Measurements from ENCODE around the gene GRAMD4. TPM values are rescaled to one million over a fixed set of nuclear protein-coding genes. Genes with fewer than 3 reads are reported as not detected.
"Not testable (repeated sequence)": the region's sequence is repeated elsewhere in the genome, so short reads cannot be mapped to it uniquely, and the experiment has no call there.

GRAMD4 gene
- total and polyA plus RNA-seq, 4 experiments from 2014 or later: 0.73 to 19.6 (median 11.6) TPM

GRCh38 chr22:46646531-46647215 lies 26.5 kb downstream of the GRAMD4 start:
- Histone ChIP-seq H3K27me3 (ENCODE audit: insufficient read depth, low read length) (no peaks in the 10 kb centered on the region), H3K4me3 (ENCODE audit: low read length in 2 of 2) (no peak overlapping the region), H3K36me3 (ENCODE audit: insufficient read depth, low read length) (no peaks in the 10 kb centered on the region), H3K9me3 (ENCODE audit: control insufficient read depth in 1 of 2, low read length in 2 of 2) (no peaks in the 10 kb centered on the region), H3K4me1 (ENCODE audit: insufficient read depth, low read length) (no peaks in the 10 kb centered on the region), H3K27ac (ENCODE audit: low read depth, low read length) (no peak overlapping the region)
- Mint-ChIP-seq H3K4me3 (no peak overlapping the region), H3K27me3 (no peaks in the 10 kb centered on the region), H3K4me1 (peaks cover 8 to 13% (median 10%) of the 10 kb centered on the region in 4 donors), H3K9me3 (no peaks in the 10 kb centered on the region), H3K36me3 (peaks cover 0 to 6% of the 10 kb centered on the region in 2 donors), H3K27ac (no peak overlapping the region)
- DNase-seq: no peak
- ChIA-PET POLR2A (ENCODE audit: partially characterized antibody) (no interaction called here), CTCF (ENCODE audit: partially characterized antibody) (no interaction called here)
- intact Hi-C loops (cut with micrococcal nuclease): no loop called here

DNA sequence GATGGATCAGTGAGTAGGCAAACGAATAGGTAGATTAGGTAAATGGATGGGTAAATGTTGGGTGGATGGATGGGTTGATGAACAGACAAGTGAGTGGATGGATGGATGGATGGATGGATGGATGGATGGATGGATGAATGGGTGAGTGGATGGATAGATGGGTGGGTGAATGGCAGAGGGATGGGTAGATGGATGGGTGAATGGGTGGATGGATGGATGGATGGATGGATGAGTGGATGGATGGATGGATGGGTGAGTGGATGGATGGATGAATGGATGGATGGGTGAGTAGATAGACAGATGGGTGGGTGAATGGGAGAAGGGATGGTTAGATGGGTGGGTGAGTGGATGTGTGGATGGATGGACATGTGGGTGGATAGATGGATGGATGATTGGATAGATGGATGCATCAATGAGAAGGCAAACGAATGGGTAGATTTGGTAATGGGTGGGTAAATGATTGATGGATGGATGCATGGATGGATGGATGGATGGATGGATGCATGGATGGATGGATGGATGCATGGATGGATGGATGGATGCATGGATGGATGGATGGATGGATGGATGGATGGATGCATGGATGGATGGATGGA lies 28.1 kb downstream of the GRAMD4 start:
- H3K4me1 ChIP-seq (ENCODE audit: insufficient read depth, low read length); H3K4me3 ChIP-seq (ENCODE audit: low read length in 2 of 2); H3K27ac ChIP-seq (ENCODE audit: low read depth, low read length); intact Hi-C loops (cut with micrococcal nuclease); POLR2A ChIA-PET (ENCODE audit: partially characterized antibody); DNase-seq; H3K27me3 Mint-ChIP-seq; H3K36me3 ChIP-seq (ENCODE audit: insufficient read depth, low read length); H3K9me3 ChIP-seq (ENCODE audit: control insufficient read depth in 1 of 2, low read length in 2 of 2); H3K9me3 Mint-ChIP-seq; H3K4me3 Mint-ChIP-seq; H3K27me3 ChIP-seq (ENCODE audit: insufficient read depth, low read length); CTCF ChIA-PET (ENCODE audit: partially characterized antibody); H3K36me3 Mint-ChIP-seq: not testable (repeated sequence)
- peak overlapping the region in 1 of 7 donors; percentile 11 for H3K27ac Mint-ChIP-seq
- peaks cover 10 to 22% (median 17%) of the 10 kb centered on the region in 4 donors for H3K4me1 Mint-ChIP-seq

DNA sequence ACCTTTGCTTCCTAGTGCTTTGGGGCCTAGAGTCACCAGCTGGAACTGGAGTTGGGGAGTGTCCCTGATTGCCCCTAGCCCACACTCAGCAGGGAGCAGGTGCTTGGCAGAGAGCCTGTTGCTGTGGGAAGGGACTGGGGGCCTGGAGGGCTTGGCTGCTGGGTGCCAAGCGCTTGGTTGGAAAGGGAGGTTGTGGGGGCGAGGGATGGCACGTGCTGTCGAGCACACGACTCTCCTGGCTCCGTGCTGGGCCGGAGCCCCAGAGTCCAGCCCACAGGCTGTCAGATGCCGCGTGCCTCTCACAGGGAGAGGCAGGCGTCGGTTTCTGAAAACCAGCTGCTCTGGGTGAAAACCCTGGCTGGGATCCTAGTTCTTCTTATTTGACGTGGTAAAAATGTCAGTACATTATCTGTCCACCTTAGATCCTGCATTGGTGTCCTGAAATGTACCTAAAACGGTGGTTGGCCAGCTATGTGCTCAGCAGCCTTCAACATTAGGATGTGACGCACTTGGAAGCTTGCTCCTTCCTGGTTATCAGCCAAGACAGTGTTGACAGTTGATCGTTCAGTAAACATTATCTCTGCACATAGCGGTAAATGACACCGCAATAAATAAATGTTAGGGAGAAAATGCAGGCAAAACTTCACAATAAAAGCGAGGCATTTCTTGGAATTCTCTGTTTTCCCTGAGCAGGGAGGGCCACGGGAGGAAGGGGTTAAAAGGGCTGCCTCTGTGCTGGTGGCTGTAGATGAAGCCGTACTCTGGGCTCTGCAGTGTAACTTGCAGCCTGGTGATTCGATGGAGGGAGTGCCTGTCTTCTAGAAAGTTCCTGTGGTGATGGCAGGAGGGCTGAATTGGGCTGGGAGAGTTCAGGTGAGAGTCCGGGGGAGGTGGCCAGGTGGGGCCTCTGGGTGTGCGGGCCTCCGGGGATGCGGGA lies 29.2 kb downstream of the GRAMD4 start:
- ChIA-PET CTCF (ENCODE audit: partially characterized antibody) (no interaction called here), POLR2A (ENCODE audit: partially characterized antibody) (no interaction called here)
- intact Hi-C loops (cut with micrococcal nuclease): no loop called here
- H3K4me3 ChIP-seq (ENCODE audit: low read length in 2 of 2): no peak overlapping the region
- H3K4me1 ChIP-seq (ENCODE audit: insufficient read depth, low read length): peaks cover 11% of the 10 kb centered on the region
- no peak overlapping the region for H3K27ac ChIP-seq (ENCODE audit: low read depth, low read length)
- no peaks in the 10 kb centered on the region for H3K9me3 ChIP-seq (ENCODE audit: control insufficient read depth in 1 of 2, low read length in 2 of 2)
- H3K36me3 ChIP-seq (ENCODE audit: insufficient read depth, low read length): no peaks in the 10 kb centered on the region
- Mint-ChIP-seq H3K4me1 (peaks cover 10 to 29% (median 19%) of the 10 kb centered on the region in 4 donors), H3K27me3 (no peaks in the 10 kb centered on the region), H3K27ac (no peak overlapping the region), H3K4me3 (peak overlapping the region in 1 of 8 donors; percentile 33), H3K9me3 (no peaks in the 10 kb centered on the region), H3K36me3 (no peaks in the 10 kb centered on the region)
- DNase-seq: no peak
- no peaks in the 10 kb centered on the region for H3K27me3 ChIP-seq (ENCODE audit: insufficient read depth, low read length)

DNA sequence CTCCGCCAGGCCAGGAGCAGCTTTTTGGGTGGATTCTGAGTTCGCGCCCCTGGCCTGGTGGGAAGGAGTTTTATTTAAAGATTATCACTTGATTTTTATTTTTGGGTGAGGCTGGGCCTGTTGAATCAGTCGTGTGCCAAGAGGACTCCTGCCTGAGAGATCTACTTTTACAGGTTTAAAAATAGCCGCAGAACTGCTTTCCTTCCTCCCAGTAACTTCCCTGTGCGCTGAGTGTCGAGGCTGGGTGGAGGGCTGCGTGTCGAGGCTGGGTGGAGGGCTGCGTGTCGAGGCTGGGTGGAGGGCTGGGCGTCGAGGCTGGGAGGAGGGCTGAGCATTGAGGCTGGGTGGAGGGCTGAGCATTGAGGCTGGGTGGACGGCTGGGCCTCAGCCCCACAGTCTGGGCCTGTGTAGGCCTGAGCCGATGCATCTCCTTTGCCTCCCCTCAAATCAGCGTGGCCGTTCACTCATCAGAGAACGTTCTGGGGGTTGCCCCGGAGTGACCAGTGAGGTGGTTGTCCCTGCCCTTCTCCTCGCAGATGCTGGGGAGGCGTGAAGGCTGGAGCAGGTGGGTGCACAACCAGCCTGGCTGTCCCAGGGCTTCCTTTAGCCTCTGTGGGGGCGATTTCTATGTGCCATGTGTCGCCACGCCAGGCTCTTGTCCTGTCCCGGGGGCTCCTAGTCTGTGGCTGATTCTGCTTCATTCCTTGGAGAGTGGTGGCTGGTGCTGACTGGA lies 30.1 kb downstream of the GRAMD4 start:
- DNase-seq: no peak
- POLR2A ChIA-PET (ENCODE audit: partially characterized antibody): no interaction called here

DNA sequence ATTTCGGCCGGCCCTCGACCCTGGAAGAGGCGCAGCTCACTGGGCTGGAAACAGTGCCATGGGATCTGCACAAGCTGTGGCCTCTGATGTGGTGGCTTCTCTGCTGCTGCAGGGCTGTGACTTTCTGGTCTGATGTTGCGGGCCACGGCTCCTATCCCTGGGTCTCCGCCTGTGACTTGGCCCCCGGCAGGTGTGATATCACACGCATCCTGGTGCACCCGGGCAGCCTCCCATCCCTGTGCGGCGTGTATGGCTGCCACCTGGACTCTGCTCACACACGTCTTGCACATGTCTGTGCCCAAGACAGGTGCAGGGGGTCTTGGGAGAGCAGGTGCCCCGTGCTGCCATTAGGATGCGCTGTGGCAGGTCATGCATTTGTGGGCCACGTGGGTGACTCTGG lies 31.1 kb downstream of the GRAMD4 start:
- H3K27me3 ChIP-seq (ENCODE audit: insufficient read depth, low read length): no peaks in the 10 kb centered on the region
- no peak overlapping the region for H3K4me3 ChIP-seq (ENCODE audit: low read length in 2 of 2)
- ChIA-PET CTCF (ENCODE audit: partially characterized antibody) (no interaction called here), POLR2A (ENCODE audit: partially characterized antibody) (no interaction called here)
- H3K4me1 ChIP-seq (ENCODE audit: insufficient read depth, low read length): peaks cover 11% of the 10 kb centered on the region
- H3K9me3 ChIP-seq (ENCODE audit: control insufficient read depth in 1 of 2, low read length in 2 of 2): no peaks in the 10 kb centered on the region
- intact Hi-C loops (cut with micrococcal nuclease): no loop called here
- H3K9me3 Mint-ChIP-seq: no peaks in the 10 kb centered on the region
- H3K36me3 Mint-ChIP-seq: no peaks in the 10 kb centered on the region
- no peaks in the 10 kb centered on the region for H3K36me3 ChIP-seq (ENCODE audit: insufficient read depth, low read length)
- peaks cover 10 to 29% (median 19%) of the 10 kb centered on the region in 4 donors for H3K4me1 Mint-ChIP-seq
- no peak for DNase-seq
- no peaks in the 10 kb centered on the region for H3K27me3 Mint-ChIP-seq
- H3K27ac ChIP-seq (ENCODE audit: low read depth, low read length): no peak overlapping the region
- H3K4me3 Mint-ChIP-seq: no peak overlapping the region
- H3K27ac Mint-ChIP-seq: no peak overlapping the region

More for the DNA sequence above, 30.1 kb downstream of the GRAMD4 start:
- Mint-ChIP-seq H3K9me3 (no peaks in the 10 kb centered on the region), H3K36me3 (no peaks in the 10 kb centered on the region), H3K27ac (peak overlapping the region in 1 of 7 donors; percentile 19), H3K4me3 (no peak overlapping the region), H3K27me3 (no peaks in the 10 kb centered on the region), H3K4me1 (peaks cover 10 to 29% (median 19%) of the 10 kb centered on the region in 4 donors)
- Histone ChIP-seq H3K9me3 (ENCODE audit: control insufficient read depth in 1 of 2, low read length in 2 of 2) (no peaks in the 10 kb centered on the region), H3K27me3 (ENCODE audit: insufficient read depth, low read length) (no peaks in the 10 kb centered on the region), H3K4me3 (ENCODE audit: low read length in 2 of 2) (no peak overlapping the region), H3K4me1 (ENCODE audit: insufficient read depth, low read length) (peaks cover 11% of the 10 kb centered on the region), H3K36me3 (ENCODE audit: insufficient read depth, low read length) (no peaks in the 10 kb centered on the region), H3K27ac (ENCODE audit: low read depth, low read length) (no peak overlapping the region)
- intact Hi-C loops (cut with micrococcal nuclease): no loop called here
- CTCF ChIA-PET (ENCODE audit: partially characterized antibody): no interaction called here

GRCh38 chr22:46652081-46652846 lies 32.1 kb downstream of the GRAMD4 start:
- H3K4me1 ChIP-seq (ENCODE audit: insufficient read depth, low read length): peaks cover 11% of the 10 kb centered on the region
- ChIA-PET CTCF (ENCODE audit: partially characterized antibody) (no interaction called here), POLR2A (ENCODE audit: partially characterized antibody) (no interaction called here)
- H3K27ac ChIP-seq (ENCODE audit: low read depth, low read length): no peak overlapping the region
- peak overlapping the region in 2 of 7 donors; percentile 65 to 78 for H3K27ac Mint-ChIP-seq
- no peak overlapping the region for H3K4me3 ChIP-seq (ENCODE audit: low read length in 2 of 2)
- H3K9me3 Mint-ChIP-seq: no peaks in the 10 kb centered on the region
- H3K27me3 Mint-ChIP-seq: no peaks in the 10 kb centered on the region
- H3K36me3 ChIP-seq (ENCODE audit: insufficient read depth, low read length): no peaks in the 10 kb centered on the region
- H3K27me3 ChIP-seq (ENCODE audit: insufficient read depth, low read length): no peaks in the 10 kb centered on the region
- H3K4me3 Mint-ChIP-seq: peak overlapping the region in 1 of 8 donors; percentile 29
- peaks cover 11 to 26% (median 17%) of the 10 kb centered on the region in 4 donors for H3K4me1 Mint-ChIP-seq
- no peaks in the 10 kb centered on the region for H3K36me3 Mint-ChIP-seq
- intact Hi-C loops (cut with micrococcal nuclease): no loop called here
- no peaks in the 10 kb centered on the region for H3K9me3 ChIP-seq (ENCODE audit: control insufficient read depth in 1 of 2, low read length in 2 of 2)
- no peak for DNase-seq

Data from CD4-positive, alpha-beta memory T cell (primary cell).